Measurements from ENCODE around the gene STAB2.
A peak's percentile ranks its signal among the peaks of the same experiment; 100 is the strongest.
"Not testable (repeated sequence)": the region's sequence is repeated elsewhere in the genome, so short reads cannot be mapped to it uniquely, and the experiment has no call there.

The STAB2 gene

GRCh38 chr12:103785243-103786031 is 198.4 kb downstream of the STAB2 start:
- DNase-seq, result no peak

- DNase-seq, result no peak
Measured at GRCh38 chr12:103786201-103786600, 199.1 kb downstream of the STAB2 start.

GRCh38 chr12:103791350-103791920 is 204.4 kb downstream of the STAB2 start:
- no peak for DNase-seq

- DNase-seq, result no peak
Measured at GRCh38 chr12:103793046-103793445, 206.0 kb downstream of the STAB2 start.

- no peak for DNase-seq
Measured at GRCh38 chr12:103793512-103794045, 206.5 kb downstream of the STAB2 start.

GRCh38 chr12:103794309-103795213 is 207.5 kb downstream of the STAB2 start:
- DNase-seq, result no peak

GRCh38 chr12:103798586-103798985 is 211.5 kb downstream of the STAB2 start:
- DNase-seq, result no peak

GRCh38 chr12:103799504-103799856 is 212.4 kb downstream of the STAB2 start:
- DNase-seq, result no peak

GRCh38 chr12:103799857-103800771 is 213.0 kb downstream of the STAB2 start:
- peak; percentile 39 for DNase-seq

- DNase-seq, result no peak
Measured at GRCh38 chr12:103801709-103802585, 214.9 kb downstream of the STAB2 start.

GRCh38 chr12:103802586-103802886 is 215.5 kb downstream of the STAB2 start:
- no peak for DNase-seq

GRCh38 chr12:103803847-103804246 is 216.8 kb downstream of the STAB2 start:
- no peak for DNase-seq

- no peak for DNase-seq
Measured at GRCh38 chr12:103805655-103806360, 218.7 kb downstream of the STAB2 start.

- DNase-seq, result no peak
Measured at GRCh38 chr12:103806803-103807202, 219.7 kb downstream of the STAB2 start.

GRCh38 chr12:103807561-103808238 is 220.6 kb downstream of the STAB2 start:
- no peak for DNase-seq

GRCh38 chr12:103808239-103808880 is 221.3 kb downstream of the STAB2 start:
- no peak for DNase-seq

GRCh38 chr12:103809154-103809553 is 222.1 kb downstream of the STAB2 start:
- DNase-seq, result no peak

GRCh38 chr12:103809639-103810038 is 222.6 kb downstream of the STAB2 start:
- DNase-seq, result not testable (repeated sequence)

GRCh38 chr12:103810111-103810510 is 223.0 kb downstream of the STAB2 start:
- no peak for DNase-seq

- no peak for DNase-seq
Measured at GRCh38 chr12:103811791-103812190, 224.7 kb downstream of the STAB2 start.

All from SHP77 treated with DMSO at 0.1 percent for 48 hours (cell line).